Astrocyte (in vitro differentiated cells and primary cell): Measurements from ENCODE around the gene POGLUT3.

ENCODE experiments used
- EZH2 ChIP-seq: IDR thresholded peaks from 2 replicates; pipeline ENCODE4 v1.6.1; 2012; ENCODE audit warnings: mild to moderate bottlenecking, low read length, inconsistent platforms; ENCODE audit not compliant: insufficient read depth
- TF ChIP-seq, protein P1 (sequence below): IDR thresholded peaks from 2 replicates; pipeline ENCODE4 v1.5.1; 2011; ENCODE audit warnings: low read depth, mild to moderate bottlenecking, inconsistent platforms, low read length, moderate library complexity; ENCODE audit not compliant: insufficient read depth

DNA sequence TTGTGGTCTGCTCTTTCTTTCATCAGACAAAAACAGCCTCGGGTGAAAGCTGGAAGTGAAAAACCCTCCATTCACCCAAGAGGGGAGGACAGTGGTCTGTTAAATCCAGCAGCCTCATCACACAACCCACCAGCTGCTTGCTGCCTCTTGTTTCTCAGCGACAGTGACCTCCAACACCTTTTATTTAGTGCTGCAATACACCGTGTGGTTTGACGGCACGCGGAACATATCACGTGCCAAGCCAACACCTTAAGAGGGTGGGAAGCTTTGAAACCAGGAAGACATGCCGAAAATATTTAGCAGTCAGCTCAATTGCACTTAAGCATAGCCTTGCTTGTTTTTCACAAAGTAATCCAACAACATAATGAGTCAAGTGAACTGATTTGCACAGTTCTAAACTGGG, 39.8 kb upstream of the POGLUT3 start:
- TF ChIP-seq, protein P1, sequence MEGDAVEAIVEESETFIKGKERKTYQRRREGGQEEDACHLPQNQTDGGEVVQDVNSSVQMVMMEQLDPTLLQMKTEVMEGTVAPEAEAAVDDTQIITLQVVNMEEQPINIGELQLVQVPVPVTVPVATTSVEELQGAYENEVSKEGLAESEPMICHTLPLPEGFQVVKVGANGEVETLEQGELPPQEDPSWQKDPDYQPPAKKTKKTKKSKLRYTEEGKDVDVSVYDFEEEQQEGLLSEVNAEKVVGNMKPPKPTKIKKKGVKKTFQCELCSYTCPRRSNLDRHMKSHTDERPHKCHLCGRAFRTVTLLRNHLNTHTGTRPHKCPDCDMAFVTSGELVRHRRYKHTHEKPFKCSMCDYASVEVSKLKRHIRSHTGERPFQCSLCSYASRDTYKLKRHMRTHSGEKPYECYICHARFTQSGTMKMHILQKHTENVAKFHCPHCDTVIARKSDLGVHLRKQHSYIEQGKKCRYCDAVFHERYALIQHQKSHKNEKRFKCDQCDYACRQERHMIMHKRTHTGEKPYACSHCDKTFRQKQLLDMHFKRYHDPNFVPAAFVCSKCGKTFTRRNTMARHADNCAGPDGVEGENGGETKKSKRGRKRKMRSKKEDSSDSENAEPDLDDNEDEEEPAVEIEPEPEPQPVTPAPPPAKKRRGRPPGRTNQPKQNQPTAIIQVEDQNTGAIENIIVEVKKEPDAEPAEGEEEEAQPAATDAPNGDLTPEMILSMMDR: no peak
- TF ChIP-seq EZH2: no peak
